Activated CD4-positive, alpha-beta T cell treated with anti-CD3 and anti-CD28 coated beads for 1 hour (primary cell): Measurements from ENCODE around the gene THEMIS2.
"Not testable (repeated sequence)": the region's sequence is repeated elsewhere in the genome, so short reads cannot be mapped to it uniquely, and the experiment has no call there.

Experiments used
- DNase-seq: peaks from one replicate; pipeline ENCODE4 v3.0.0-alpha.2; 2020

The THEMIS2 gene

GRCh38 chr1:27863538-27863915, 8.8 kb upstream of the THEMIS2 start:
- no peak for DNase-seq

DNA sequence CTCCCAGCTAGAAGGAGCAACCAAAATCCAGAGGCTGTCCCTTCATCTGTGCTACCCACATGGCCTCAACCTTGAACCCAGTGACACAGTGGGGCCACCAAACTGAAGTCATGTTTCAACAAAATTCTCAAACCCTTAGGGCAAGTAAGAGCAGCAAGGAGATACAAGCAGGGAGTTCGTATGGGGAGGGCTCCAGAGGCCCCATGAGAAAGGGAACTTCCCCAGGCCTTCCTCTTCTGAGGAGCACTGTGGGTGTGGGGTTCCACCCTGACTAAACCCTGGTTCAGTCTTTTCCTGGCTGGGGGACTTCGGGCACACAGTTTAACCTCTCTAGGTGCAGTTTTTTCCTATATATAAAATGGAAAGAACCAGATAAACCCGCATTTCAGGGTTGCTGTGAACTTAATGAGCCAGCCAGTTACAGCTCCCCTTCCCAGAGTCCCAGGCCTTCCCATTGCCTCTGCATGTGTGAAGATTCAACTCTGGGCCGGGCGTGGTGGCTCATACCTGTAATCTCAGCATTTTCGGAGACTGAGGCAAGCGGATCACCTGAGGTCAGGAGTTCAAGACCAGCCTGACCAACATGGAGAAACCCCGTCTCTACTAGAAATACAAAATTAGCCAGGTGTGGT, 8.0 kb upstream of the THEMIS2 start:
- DNase-seq = no peak

GRCh38 chr1:27865821-27866220, 6.5 kb upstream of the THEMIS2 start:
- DNase-seq = no peak

DNA sequence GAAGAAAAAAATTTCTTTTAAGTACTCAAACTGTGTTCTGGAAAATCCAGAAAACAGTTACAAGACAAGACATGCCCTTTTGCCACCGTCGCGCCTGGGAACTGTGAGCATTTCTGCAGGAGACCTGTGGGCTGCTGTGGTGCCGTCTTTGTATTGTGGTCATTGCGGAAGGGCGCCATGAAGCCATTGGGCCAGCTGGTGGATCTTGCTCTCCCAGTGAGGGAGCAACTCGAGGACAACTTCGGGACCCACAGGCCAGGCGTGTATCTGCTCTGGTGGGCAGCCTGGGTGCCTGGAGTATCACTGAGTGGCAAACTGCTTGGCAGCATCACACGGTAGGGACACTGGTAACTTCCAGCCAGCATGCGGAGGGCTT, 3.8 kb upstream of the THEMIS2 start:
- no peak for DNase-seq

DNA sequence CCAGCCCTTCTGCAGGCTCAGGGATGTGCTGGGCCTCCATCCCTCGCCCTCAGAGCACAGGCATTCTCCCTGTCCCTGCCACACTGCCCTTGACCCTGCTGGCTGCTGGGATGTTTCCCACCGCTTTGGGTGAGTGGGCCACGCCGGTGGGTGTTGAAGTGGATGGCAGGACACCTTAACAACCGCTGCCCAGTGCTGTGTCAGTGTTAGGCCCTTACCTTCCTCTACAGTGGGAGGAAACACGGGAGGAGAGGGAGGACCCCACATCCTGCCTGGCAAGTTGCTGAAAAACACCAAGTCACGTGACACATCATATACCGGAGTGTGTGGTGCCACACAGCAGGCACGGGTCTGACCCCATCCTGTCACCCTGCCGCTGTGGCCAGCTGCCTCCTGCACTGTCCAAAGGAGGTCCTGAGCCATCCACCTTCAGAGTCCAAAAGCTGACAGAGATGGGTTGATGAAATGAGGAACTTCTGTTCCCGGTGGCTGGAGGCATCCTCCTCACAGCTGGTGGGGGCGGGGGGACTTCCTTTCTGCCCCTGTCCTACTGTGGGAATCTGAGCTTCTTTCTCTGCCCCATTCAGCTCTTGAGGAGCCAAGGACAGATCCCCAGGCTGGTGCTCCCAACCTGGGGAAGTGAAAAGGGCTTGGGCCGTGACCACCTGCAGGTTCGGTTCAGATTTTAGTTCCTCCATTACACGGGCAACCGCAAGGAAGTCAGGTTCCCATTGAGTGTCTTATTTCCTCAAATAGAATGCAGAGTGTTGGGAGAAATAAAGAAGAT, 3.2 kb upstream of the THEMIS2 start:
- DNase-seq = peak; percentile 43

GRCh38 chr1:27869719-27870085, 2.6 kb upstream of the THEMIS2 start:
- DNase-seq = no peak

DNA sequence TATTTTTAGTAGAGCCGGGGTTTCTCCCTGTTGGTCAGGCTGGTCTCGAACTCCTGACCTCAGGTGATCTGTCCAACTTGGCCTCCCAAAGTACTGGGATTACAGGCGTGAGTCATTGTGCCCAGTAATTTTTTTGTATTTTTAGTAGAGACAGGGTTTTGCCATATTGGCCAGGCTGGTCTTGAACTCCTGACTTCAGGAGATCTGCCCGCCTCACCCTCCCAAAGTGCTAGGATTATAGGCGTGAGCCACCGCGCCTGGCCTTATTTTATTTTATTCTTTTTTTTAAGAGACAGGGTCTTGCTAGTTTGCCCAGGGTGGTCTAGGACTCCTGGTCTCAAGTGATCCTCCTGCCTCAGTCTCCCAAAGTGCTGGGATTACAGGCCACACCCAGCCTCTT, 1.3 kb upstream of the THEMIS2 start:
- not testable (repeated sequence) for DNase-seq

- DNase-seq = no peak
Observed at GRCh38 chr1:27872802-27873551, 633 bp downstream of the THEMIS2 start.

- DNase-seq = no peak
Observed at GRCh38 chr1:27873671-27874384, 1.5 kb downstream of the THEMIS2 start.

DNA sequence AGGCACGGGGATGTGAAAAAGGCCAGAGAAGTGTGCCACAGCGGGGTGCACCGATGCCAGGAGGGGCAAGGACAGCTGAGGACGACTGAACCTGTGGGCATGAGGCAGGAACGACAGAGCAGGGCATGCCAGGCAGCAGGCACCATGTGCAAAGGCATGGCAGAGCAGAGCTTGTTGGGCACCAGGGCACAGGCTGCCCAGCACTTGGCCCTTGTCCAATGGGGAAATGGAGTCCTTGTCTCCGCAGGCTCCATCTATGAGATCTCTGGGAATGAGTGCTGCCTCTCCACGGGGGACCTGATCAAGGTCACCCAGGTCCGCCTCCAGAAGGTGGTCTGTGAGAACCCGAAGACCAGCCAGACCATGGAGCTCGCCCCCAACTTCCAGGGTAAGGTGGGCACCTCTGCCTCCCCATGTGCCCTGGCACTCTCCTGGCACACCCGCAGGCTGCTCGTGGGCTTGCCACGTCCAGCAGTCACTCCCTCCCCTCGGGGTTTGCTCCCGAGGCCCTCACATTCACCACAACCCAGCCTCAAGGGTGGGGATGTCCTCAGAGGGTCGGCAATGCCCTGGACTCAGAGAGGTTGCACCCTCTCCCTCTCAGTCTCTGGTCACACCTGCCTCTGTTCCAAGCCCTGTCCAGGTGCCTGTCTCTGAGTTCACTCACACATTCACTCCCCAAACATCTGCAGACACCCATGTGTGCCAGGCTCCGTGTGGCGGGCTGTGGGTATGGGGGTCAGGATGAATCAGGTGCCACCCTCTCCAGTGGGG, 4.2 kb downstream of the THEMIS2 start:
- DNase-seq = no peak

DNA sequence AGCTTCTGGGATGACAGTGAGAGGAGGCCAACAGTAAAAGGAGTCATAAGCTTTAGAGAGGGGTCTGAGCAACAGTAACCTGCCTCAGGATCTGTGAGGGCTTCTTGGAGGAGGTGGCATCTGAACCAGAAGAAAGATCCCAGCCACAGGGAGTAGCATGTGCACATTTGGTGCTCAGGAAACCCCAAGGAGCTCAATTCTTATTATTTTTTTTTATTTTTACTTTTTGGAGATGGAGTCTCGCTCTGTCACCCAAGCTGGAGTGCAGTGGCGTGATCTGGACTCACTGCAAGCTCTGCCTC, 4.7 kb downstream of the THEMIS2 start:
- DNase-seq = no peak

DNA sequence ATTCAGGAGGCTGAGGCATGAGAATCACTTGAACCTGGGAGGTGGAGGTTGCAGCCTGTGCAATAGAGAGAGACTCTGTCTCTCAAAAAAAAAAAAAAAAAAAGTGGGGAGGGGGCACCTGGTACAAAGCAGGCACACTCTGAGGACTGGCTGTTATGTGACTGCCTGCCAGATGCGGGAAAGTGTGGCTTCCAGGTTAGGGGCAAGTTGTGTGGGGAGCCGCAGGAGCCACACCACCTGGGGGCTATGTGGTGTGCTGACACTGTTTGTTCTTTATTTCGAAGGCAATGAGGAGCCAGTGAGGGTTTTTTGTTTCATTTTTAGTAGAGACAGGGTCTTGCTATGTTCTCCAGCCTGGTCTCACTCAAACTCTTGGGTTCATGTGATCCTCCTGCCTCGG, 5.7 kb downstream of the THEMIS2 start:
- no peak for DNase-seq

- DNase-seq = no peak
Observed at GRCh38 chr1:27878787-27879335, 6.5 kb downstream of the THEMIS2 start.

GRCh38 chr1:27879374-27880082, 7.2 kb downstream of the THEMIS2 start:
- DNase-seq = no peak

GRCh38 chr1:27882543-27882903, 10.2 kb downstream of the THEMIS2 start:
- DNase-seq = no peak

DNA sequence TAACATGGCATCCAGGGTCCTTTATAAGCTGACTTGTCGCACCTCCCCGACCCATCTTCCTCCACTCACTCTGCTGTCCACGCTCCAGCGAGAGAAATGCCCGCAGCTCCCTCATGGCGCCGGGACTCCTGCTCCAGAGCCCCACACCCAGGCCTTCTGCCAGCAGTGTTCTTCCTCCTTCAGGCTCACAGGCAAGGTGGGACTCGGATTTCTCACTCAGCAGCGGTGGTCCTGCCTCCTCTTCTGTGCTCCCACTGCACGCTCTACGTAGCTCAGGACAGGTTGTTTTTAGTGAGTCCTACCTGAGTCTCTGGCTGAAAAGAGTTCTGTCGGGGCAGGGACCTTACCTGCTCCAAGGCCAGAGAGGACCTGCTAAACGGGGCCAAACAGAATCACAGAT, 11.2 kb downstream of the THEMIS2 start:
- no peak for DNase-seq

- no peak for DNase-seq
Observed at GRCh38 chr1:27884006-27884954, 11.9 kb downstream of the THEMIS2 start.

DNA sequence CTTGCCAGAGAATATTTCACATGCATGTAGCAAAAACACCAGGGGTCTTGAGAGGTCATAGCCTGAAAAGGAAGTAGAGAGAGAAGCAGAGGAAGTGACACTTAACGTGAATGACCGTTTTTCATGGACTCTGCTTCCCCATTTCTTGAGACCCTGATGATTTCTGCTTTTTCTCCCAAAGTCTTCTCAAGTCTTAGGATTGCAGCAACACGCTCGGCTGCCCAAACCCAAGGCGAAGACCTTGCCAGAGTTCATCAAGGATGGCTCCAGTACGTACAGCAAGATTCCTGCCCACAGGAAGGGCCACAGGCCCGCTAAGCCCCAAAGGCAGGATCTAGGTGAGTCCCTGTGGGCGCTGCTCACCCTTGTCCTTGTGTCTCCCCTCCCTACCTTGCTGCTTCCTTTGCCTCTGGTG, 12.8 kb downstream of the THEMIS2 start:
- DNase-seq = no peak

DNA sequence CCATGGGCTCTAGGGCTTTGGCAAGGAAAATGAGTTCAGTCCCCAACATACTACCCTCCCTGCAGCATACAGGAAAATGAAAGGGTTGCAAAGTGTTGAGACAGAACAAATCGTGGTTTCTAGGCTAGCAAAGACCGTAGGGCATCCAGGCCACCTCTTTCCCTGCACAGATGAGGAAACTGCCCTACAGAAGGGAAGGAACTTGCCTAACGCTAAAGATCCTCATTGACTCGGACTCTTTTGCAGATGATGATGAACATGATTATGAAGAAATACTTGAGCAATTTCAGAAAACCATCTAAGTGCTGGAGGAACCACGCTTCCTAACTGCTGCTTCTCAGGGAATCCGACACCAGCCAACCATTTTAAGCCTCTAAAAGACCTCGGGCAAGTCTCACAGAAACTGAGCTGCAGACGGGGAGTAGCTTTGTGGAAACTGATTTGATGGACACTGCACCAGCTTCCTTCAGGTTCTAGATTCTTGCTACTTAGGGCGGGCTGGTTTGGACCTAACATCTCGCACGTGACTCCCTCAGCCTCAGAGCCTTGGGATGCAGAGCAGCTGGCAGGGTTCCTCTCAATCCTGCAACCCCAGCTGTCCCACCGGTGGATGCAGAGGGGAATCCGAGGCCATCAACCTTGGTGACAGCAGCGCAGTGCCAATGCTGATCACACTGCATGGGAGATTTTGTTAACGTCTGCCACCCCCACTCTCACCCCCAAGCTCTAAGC, 13.4 kb downstream of the THEMIS2 start:
- DNase-seq = no peak

DNA sequence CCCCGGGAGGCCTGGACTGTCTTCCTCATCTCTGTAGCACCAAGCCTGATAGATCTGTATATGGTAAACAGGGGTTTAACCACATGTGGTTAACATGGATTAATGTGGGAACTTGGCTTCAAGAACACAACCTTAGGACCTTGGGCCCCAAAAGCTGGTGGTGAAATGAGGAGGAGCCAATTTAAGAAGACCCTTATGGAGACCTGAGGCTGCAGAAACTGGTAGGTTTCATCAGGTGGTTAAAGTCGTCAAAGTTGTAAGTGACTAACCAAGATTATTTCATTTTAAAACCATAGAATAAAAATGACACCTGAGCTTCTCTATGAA, 14.0 kb downstream of the THEMIS2 start:
- DNase-seq = no peak
